Gastrocnemius medialis (tissue), 4 donors: ENCODE data around the gene ARL3. TPM values are rescaled to one million over a fixed set of nuclear protein-coding genes. Genes with fewer than 3 reads are reported as not detected.

Experiments
- ATAC-seq, 2 donors: fragments of 150-250 bp; one replicate each; pipeline ENCODE4 v1.9.1; 2016
- DNase-seq, 2 donors: peaks; one replicate each; pipeline ENCODE4 v3.0.0-alpha.2; 2019
- H3K27ac ChIP-seq, 4 donors: fragments of 200-600 bp; sonication (generic); 1 replicate in 1 of 4; 2 replicates in 3 of 4; pipeline ENCODE4 v1.5.1; 2016 to 2018; ENCODE audit warnings: mild to moderate bottlenecking in 2 of 4, moderate library complexity in 1 of 4
- H3K27me3 ChIP-seq, 3 donors: fragments of 200-600 bp; sonication (generic) in 2 of 3; 1 replicate in 1 of 3; 2 replicates in 2 of 3; pipeline versions ENCODE4 v1.5.1 to v1.6.0; 2016 to 2019; ENCODE audit warnings: mild to moderate bottlenecking in 1 of 3, moderate library complexity in 1 of 3
- H3K36me3 ChIP-seq, 2 donors: fragments of 200-600 bp; sonication (generic) in 1 of 2; one replicate each; pipeline ENCODE4 v1.5.1; 2017 to 2018
- H3K4me1 ChIP-seq, 2 donors: fragments of 200-600 bp; sonication (generic) in 1 of 2; one replicate each; pipeline ENCODE4 v1.5.1; 2016 to 2017; ENCODE audit warnings: mild to moderate bottlenecking in 2 of 2
- H3K4me3 ChIP-seq, 4 donors: fragments of 200-600 bp; sonication (generic) in 3 of 4; 1 replicate in 1 of 4; 2 replicates in 3 of 4; pipeline ENCODE4 v1.5.1; 2016 to 2019; ENCODE audit warnings: mild to moderate bottlenecking in 2 of 4
- H3K9me3 ChIP-seq, 3 donors: fragments of 200-600 bp; sonication (generic) in 2 of 3; 1 replicate in 1 of 3; 2 replicates in 2 of 3; pipeline ENCODE4 v1.5.1; 2016 to 2019
- CTCF ChIP-seq, 5 experiments: fragments of 450-650 bp in 3 of 5; fragments of 200-600 bp in 2 of 5; sonication (generic) in 2 of 5; IDR thresholded peaks in 4 of 5; conservative IDR thresholded peaks in 1 of 5; 1 replicate in 4 of 5; 2 replicates in 1 of 5; pipeline ENCODE4 v1.5.1; 2016 to 2019; ENCODE audit warnings: antibody characterized with exemption in 5 of 5, mild to moderate bottlenecking in 3 of 5, moderate library complexity in 3 of 5
- POLR2A ChIP-seq, 2 donors: fragments of 450-650 bp; IDR thresholded peaks; one replicate each; pipeline ENCODE4 v1.6.1; 2017; ENCODE audit warnings: antibody characterized with exemption in 2 of 2, mild to moderate bottlenecking in 2 of 2, moderate library complexity in 2 of 2
- in situ Hi-C, 4 donors: fragments of 200-750 bp; cut with MboI; loops; one replicate each; pipeline versions ENCODE4 v1.15.0 to v1.8.0; 2017; ENCODE audit warnings: low sequenced_read_pairs in 4 of 4
- intact Hi-C: fragments of 100-400 bp; cut with DNase I; formaldehyde crosslinking; loops from one replicate; pipeline ENCODE4 v1.15.1; 2023; ENCODE audit warnings: low total_unique reads
- total RNA-seq, 4 donors: library from RNA; depleted of rRNA; stranded (reverse); fragments of >200 nt; gene quantifications; one replicate each; pipeline versions ENCODE4 v1.1.0 to v1.2.3, GENCODE V29; 2016

ARL3 gene
- total RNA-seq, 4 donors from 2014 or later = 1.0 to 2.4 (median 1.5) TPM

- ATAC-seq (no peak), DNase-seq (no peak)
- H3K4me3 ChIP-seq = no peak overlapping the region
- peaks cover 0 to 5% of the 10 kb centered on the region in 2 donors for H3K36me3 ChIP-seq
- TF ChIP-seq POLR2A (IDR thresholded peaks at IDR 0.05) (no peak), CTCF (IDR thresholded peaks at IDR 0.05 in 4 of 5, conservative IDR thresholded peaks at IDR 0.05 in 1 of 5) (no peak)
- no peaks in the 10 kb centered on the region for H3K9me3 ChIP-seq
- H3K27me3 ChIP-seq = no peaks in the 10 kb centered on the region
- in situ Hi-C loops (no loop called here), intact Hi-C loops (no loop called here)
- H3K27ac ChIP-seq = no peak overlapping the region
- peaks cover 6 to 17% of the 10 kb centered on the region in 2 donors for H3K4me1 ChIP-seq
Observed at GRCh38 chr10:102682416-102682815, 31.8 kb downstream of the ARL3 start.

GRCh38 chr10:102681696-102682095 lies 32.5 kb downstream of the ARL3 start:
- DNase-seq = no peak
- H3K27me3 ChIP-seq = no peaks in the 10 kb centered on the region
- no peaks in the 10 kb centered on the region for H3K9me3 ChIP-seq
- H3K4me1 ChIP-seq = peaks cover 6 to 24% of the 10 kb centered on the region in 2 donors
- in situ Hi-C loops (no loop called here), intact Hi-C loops (no loop called here)
- TF ChIP-seq CTCF (IDR thresholded peaks at IDR 0.05 in 4 of 5, conservative IDR thresholded peaks at IDR 0.05 in 1 of 5) (no peak), POLR2A (IDR thresholded peaks at IDR 0.05) (no peak)
- H3K27ac ChIP-seq = no peak overlapping the region
- ATAC-seq = no peak
- no peak overlapping the region for H3K4me3 ChIP-seq
- peaks cover 0 to 5% of the 10 kb centered on the region in 2 donors for H3K36me3 ChIP-seq

GRCh38 chr10:102679596-102679995 lies 34.6 kb downstream of the ARL3 start:
- intact Hi-C loops (loop anchor here (2.0 kb wide), 1 partner anchor 33 kb away; no protein-coding TSS in a partner anchor), in situ Hi-C loops (no loop called here)
- H3K27me3 ChIP-seq = no peaks in the 10 kb centered on the region
- TF ChIP-seq POLR2A (IDR thresholded peaks at IDR 0.05) (no peak), CTCF (IDR thresholded peaks at IDR 0.05 in 4 of 5, conservative IDR thresholded peaks at IDR 0.05 in 1 of 5) (no peak)
- peaks cover 18 to 32% of the 10 kb centered on the region in 2 donors for H3K4me1 ChIP-seq
- ATAC-seq (no peak), DNase-seq (no peak)
- H3K9me3 ChIP-seq = no peaks in the 10 kb centered on the region
- no peak overlapping the region for H3K4me3 ChIP-seq
- H3K27ac ChIP-seq = no peak overlapping the region
- H3K36me3 ChIP-seq = no peaks in the 10 kb centered on the region

GRCh38 chr10:102678842-102679289 lies 35.3 kb downstream of the ARL3 start:
- ATAC-seq = peak; percentile 51 to 60
- peak overlapping the region in 1 of 4 donors; percentile 14 for H3K4me3 ChIP-seq
- intact Hi-C loops = loop anchor here (2.0 kb wide), 1 partner anchor 34 kb away; no protein-coding TSS in a partner anchor

More at GRCh38 chr10:102678842-102679289, 35.3 kb downstream of the ARL3 start:
- no peaks in the 10 kb centered on the region for H3K27me3 ChIP-seq
- H3K27ac ChIP-seq = peak overlapping the region in 2 of 4 donors; percentile 1 to 28
- DNase-seq = peak; percentile 39 to 58
- peak; percentile 32 to 73 (median 56) for TF ChIP-seq CTCF (IDR thresholded peaks at IDR 0.05 in 4 of 5, conservative IDR thresholded peaks at IDR 0.05 in 1 of 5)
- no peak for TF ChIP-seq POLR2A (IDR thresholded peaks at IDR 0.05)
- H3K4me1 ChIP-seq = peaks cover 25 to 40% of the 10 kb centered on the region in 2 donors
- in situ Hi-C loops = no loop called here
- H3K9me3 ChIP-seq = no peaks in the 10 kb centered on the region
- H3K36me3 ChIP-seq = no peaks in the 10 kb centered on the region
